ENCODE data around the gene FASTKD1.
"Not testable (repeated sequence)": the region's sequence is repeated elsewhere in the genome, so short reads cannot be mapped to it uniquely, and the experiment has no call there.

FASTKD1 gene

GRCh38 chr2:169609264-169609663, 35.6 kb upstream of the FASTKD1 start:
- in situ Hi-C loops (cut with MboI; ENCODE audit: low pct_unique_long_range_greater_than_20kb, low sequenced_read_pairs, unreplicated experiment) = no loop called here
- no peak for DNase-seq (ENCODE audit: low spot score)
- no peak for TF ChIP-seq CTCF (IDR thresholded peaks at IDR 0.05; ENCODE audit: extremely low read depth, insufficient read depth, missing control alignments)

- no peak for TF ChIP-seq CTCF (IDR thresholded peaks at IDR 0.05; ENCODE audit: extremely low read depth, insufficient read depth, missing control alignments)
- no peak for DNase-seq (ENCODE audit: low spot score)
- in situ Hi-C loops (cut with MboI; ENCODE audit: low pct_unique_long_range_greater_than_20kb, low sequenced_read_pairs, unreplicated experiment) = no loop called here
Measured at GRCh38 chr2:169599568-169599967, 25.9 kb upstream of the FASTKD1 start.

GRCh38 chr2:169598982-169599381, 25.3 kb upstream of the FASTKD1 start:
- no peak for TF ChIP-seq CTCF (IDR thresholded peaks at IDR 0.05; ENCODE audit: extremely low read depth, insufficient read depth, missing control alignments)
- DNase-seq (ENCODE audit: low spot score) = no peak
- in situ Hi-C loops (cut with MboI; ENCODE audit: low pct_unique_long_range_greater_than_20kb, low sequenced_read_pairs, unreplicated experiment) = no loop called here

GRCh38 chr2:169596546-169596945, 22.9 kb upstream of the FASTKD1 start:
- not testable (repeated sequence) for DNase-seq (ENCODE audit: low spot score)

GRCh38 chr2:169590804-169591203, 17.1 kb upstream of the FASTKD1 start:
- in situ Hi-C loops (cut with MboI; ENCODE audit: low pct_unique_long_range_greater_than_20kb, low sequenced_read_pairs, unreplicated experiment) = no loop called here
- no peak for TF ChIP-seq CTCF (IDR thresholded peaks at IDR 0.05; ENCODE audit: extremely low read depth, insufficient read depth, missing control alignments)

More at GRCh38 chr2:169596546-169596945, 22.9 kb upstream of the FASTKD1 start:
- in situ Hi-C loops (cut with MboI; ENCODE audit: low pct_unique_long_range_greater_than_20kb, low sequenced_read_pairs, unreplicated experiment) = not testable (repeated sequence)

GRCh38 chr2:169585673-169586072, 12.0 kb upstream of the FASTKD1 start:
- TF ChIP-seq CTCF (IDR thresholded peaks at IDR 0.05; ENCODE audit: extremely low read depth, insufficient read depth, missing control alignments) = no peak
- in situ Hi-C loops (cut with MboI; ENCODE audit: low pct_unique_long_range_greater_than_20kb, low sequenced_read_pairs, unreplicated experiment) = no loop called here
- no peak for DNase-seq (ENCODE audit: low spot score)

More at GRCh38 chr2:169590804-169591203, 17.1 kb upstream of the FASTKD1 start:
- no peak for DNase-seq (ENCODE audit: low spot score)

GRCh38 chr2:169584005-169584877, 10.6 kb upstream of the FASTKD1 start, which contains the start of gene PPIG:
TSS of gene PPIG (plus strand) at chr2:169584351. CDS start at chr2:169604042, 19,691 bp downstream.
- TF ChIP-seq CTCF (IDR thresholded peaks at IDR 0.05; ENCODE audit: extremely low read depth, insufficient read depth, missing control alignments) = no peak
- in situ Hi-C loops (cut with MboI; ENCODE audit: low pct_unique_long_range_greater_than_20kb, low sequenced_read_pairs, unreplicated experiment) = no loop called here
- DNase-seq (ENCODE audit: low spot score) = peak; percentile 88
